SIG-M5 (cell line): ENCODE results near the gene SERPINI1.

ENCODE experiments used
- DNase-seq: peaks from one replicate; lab custom pipeline; 2025; lab: John Stamatoyannopoulos, UW

Gene SERPINI1, protein sequence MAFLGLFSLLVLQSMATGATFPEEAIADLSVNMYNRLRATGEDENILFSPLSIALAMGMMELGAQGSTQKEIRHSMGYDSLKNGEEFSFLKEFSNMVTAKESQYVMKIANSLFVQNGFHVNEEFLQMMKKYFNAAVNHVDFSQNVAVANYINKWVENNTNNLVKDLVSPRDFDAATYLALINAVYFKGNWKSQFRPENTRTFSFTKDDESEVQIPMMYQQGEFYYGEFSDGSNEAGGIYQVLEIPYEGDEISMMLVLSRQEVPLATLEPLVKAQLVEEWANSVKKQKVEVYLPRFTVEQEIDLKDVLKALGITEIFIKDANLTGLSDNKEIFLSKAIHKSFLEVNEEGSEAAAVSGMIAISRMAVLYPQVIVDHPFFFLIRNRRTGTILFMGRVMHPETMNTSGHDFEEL

DNA sequence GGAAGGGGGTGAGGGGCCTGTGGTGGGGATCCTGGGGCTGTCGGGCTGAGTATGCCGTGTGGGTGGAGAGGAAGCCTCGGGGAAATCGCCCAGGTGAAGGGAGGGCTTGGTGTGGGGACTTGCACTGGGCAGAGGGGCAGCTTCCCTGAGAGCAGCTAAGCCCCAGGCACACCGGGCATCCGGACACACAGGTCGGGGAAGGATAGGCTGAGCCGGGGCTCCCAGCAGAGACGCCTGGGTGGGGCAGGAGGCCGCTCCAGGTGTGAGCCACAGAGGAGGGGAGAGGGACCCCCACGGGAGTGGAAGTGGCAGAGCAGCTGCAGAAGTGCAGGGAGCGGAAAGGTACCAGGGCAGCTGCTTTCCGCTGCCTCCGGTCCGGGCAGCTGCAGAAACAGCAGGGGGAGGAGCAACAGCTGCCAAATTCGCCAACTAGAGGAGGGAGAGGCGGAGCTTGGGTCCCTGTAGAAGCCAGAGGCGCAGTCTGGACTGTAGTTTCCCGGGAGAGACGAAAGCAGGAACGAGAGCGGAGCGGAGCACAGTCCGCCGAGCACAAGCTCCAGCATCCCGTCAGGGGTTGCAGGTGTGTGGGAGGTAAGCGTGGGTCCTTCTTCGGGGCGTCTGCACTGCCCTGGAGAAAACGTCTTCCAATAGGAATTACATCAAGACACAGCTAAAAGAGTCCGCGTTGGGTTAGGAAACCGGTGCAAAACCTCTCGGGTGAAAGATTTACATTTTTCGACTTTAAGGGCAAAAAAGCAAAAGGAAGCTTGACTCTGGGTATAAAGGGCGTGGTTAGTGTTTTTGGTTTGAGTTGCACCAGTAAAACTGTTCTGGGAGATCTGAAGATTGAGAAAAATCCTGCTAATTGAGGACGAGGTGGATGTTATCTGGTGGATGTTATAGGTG lies at the start of gene SERPINI1:
TSS of gene SERPINI1 (plus strand) at position 489 of the 906 bp plus-strand sequence. CDS start 53,408 bp downstream, outside the sequence.
- DNase-seq, result peak; percentile 83

DNA sequence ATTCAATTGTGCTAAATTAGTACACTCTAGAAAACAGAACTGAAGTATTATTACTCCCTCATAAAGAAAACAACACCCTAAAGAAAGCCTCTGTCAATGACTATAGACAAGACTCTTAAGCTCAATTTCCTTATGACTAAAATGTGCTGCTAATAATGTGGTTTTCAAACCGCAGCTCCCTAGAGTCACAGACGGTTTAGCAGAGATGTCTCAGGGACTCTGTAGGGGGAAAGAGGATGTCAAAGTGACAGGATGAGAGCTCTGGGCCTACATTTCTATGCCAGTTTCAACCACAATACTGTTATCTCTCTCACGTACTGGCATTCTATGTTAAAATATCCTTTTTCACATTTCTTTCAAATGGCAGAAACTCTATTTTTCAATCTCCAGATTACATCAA lies 44.2 kb upstream of the SERPINI1 start:
- DNase-seq, result no peak

DNA sequence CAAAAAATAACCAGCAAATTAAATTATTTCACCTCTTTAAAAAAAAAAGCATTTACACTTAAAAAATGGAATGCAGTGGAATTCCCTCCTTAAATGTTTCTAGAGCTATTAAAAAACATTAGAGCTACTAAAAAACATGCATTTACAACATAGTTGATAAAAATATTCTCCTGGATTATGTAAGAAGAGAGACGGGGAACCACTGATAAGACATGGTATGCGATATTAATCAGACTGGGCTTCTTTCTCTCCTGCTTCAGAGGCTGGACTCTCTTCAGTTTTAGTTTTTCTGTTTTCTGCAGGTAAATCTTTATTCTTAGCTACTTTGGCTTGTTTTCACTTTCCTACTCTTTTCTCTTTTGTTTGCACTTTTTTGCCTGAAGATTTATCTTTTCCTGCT lies 41.4 kb upstream of the SERPINI1 start:
- DNase-seq, result no peak

DNA sequence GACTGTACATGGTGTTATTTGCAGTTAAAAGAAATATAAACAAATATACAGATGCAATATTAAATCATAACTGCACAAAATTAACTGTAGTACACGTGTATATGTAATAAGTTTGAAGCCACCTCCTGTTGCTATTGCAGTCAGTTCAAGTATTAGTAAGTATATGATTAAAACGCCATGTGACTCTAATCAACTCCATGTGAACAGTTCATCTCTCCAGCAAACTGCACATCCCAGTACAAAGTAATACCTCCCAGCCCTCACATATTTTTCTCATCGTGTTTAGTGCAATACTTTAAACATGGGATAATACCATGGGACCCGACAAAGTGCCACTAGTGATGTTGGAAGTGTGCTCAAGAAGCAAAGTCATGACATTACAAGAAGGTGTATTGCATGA lies 35.5 kb upstream of the SERPINI1 start:
- DNase-seq, result no peak

DNA sequence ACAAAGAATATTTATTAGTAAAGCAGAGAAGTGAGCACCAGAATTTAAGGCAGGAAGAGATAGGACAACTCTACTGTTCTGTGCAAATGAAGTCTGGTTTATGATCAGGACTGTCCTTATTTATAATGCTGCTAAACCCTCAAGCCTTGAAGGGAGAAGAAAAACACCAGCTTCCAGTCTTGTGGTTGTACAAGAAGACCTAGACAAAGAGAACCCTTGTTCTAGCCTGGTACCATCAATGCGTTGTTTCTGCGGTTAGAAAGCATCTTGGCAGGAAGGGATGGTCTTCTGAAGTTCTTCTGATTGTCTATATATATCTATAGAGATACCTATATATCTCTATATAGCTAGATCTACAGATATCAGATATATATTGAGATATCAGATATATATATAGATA lies 34.6 kb upstream of the SERPINI1 start:
- DNase-seq, result no peak

DNA sequence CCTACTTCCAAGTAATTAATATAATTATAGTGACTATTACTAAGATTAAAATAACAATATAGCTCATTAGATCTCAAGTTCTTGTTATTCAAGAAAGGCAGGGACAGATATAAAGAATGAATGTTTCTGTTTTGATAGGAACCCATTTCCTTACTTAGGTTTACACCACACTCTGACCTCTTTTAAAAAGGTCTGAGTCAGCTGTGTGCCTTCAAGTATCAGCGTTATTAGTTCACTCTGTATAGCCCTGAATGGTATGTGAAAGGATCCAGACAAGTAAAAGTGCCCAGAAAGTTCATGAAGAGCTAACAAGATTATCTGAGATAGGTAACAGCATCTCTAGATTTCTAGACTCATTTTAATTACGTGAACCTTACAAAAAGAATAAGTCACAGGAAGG lies 29.7 kb upstream of the SERPINI1 start:
- no peak for DNase-seq

DNA sequence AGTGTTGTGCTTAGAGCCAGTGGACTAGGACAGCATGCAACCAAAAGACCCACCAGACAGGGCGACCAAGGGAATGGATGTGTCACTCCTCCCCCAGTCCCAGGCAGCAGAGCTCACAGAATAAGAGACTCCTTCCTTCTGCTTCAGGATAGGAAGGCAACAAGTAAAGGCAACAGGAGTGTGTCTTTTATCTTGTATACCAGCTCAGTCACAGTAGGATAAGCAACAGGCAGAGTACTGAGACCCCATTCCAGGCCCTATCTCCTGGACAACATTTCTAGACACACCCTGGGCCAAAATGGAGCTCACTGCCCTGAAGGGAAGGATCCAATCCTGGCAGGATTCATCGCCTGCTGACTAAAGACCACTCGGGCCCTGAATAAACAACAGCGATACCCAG lies 25.8 kb upstream of the SERPINI1 start:
- no peak for DNase-seq

DNA sequence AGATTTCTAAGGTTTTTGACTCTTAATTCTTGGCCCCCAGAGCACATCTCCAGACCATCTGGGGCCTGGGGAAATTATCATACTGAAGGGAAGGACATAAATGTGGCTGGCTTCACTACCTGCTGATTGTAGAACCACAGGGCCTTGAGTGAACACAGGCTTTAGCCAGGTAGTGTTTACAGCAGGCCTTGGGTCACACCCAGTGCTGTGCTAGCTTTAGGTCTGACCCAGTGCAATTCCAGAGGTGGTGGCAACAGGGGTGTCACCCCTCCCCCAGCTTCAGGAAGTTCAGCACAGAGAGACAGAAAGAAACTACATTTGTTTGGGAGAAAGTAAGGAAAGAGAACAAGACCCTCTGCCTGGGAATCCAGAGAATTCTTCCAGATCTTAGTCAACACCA lies 25.0 kb upstream of the SERPINI1 start:
- DNase-seq, result no peak

DNA sequence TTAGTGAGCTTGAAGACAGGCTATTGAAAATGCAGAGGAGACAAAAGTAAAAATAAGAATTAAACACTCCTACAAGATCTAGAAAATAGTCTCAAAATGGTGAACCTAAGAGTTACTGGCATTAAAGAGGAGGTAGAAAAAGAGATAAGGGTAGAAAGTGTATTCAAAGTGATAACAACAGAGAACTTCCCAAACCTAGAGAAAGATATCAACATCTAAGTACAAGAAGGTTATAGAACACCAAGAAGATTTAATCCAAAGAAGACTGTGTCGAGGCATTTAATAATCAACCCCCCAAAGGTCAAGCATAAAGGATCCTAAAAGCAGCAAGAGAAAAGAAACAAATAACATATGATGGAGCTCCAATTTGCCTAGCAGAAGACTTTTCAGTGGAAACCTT lies 24.1 kb upstream of the SERPINI1 start:
- no peak for DNase-seq

DNA sequence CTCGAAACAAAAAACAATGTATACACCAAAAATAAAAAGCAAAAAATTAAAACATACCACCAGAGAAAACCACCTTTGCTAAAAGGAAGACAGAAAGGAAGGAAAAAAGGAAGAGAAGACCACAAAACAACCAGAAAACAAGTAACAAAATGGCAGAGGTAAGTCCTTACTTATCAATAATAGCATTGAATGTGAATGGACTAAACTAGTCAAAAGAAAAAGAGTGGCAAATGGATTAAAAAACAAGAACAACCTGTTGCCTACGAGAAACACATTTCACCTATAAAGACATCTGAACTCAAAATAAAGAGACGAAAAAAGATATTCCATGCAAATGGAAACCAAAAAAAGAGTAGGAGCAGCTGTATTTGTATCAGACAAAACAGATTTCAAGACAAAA lies 23.1 kb upstream of the SERPINI1 start:
- DNase-seq, result no peak

DNA sequence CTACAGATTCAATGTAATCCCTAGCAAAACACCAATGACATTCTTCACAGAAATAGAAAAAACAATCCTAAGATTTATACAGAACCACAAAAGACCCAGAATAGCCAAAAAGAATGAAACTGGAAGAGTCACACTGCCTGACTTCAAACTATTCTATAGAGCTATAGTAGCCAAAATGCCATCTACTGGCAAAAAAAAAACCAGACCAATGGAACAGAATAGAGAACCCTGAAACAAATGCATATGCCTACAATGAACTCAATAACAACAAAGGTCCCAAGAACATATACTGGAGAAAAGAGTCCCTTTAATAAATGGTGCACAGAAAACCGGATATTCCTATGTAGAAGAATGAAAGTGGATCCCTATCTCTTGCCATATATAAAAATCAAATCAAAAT lies 20.6 kb upstream of the SERPINI1 start:
- no peak for DNase-seq

DNA sequence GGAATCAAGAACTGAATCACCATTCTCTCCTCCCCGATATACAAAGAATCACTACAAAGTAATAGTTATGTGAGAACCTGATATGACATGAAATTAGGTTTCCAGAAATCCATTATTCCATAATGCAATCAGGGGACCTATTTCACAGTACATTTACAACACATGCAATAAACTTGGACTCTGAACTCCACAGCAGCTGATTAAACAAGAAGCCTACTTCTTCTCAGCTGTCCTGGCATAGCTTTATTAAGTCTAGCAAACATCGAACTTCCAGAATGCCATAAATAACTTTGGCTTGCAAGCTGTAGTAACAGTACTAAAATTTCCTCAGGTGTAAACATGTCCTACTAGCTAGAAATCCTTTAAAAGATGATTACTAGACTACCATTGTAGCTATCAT lies 18.6 kb upstream of the SERPINI1 start:
- no peak for DNase-seq

DNA sequence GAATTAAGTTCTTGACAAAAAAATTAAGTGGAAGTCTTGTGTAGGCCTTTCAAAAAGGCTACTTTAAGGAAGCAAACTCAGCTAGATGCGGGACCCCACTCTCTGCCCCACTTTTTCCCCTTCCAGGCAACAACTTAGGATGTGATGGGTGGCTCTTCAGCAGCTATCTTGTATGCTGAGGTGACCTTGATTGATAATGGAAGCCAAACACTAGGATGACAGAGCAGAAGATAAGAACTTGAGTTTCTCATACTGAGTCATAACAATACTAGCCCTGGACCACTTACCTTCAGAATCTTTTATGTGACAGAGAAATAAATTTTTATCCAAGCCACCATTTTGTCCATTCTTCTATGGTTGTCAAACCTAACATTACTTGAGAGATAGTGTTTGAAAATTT lies 16.9 kb upstream of the SERPINI1 start:
- DNase-seq, result no peak

DNA sequence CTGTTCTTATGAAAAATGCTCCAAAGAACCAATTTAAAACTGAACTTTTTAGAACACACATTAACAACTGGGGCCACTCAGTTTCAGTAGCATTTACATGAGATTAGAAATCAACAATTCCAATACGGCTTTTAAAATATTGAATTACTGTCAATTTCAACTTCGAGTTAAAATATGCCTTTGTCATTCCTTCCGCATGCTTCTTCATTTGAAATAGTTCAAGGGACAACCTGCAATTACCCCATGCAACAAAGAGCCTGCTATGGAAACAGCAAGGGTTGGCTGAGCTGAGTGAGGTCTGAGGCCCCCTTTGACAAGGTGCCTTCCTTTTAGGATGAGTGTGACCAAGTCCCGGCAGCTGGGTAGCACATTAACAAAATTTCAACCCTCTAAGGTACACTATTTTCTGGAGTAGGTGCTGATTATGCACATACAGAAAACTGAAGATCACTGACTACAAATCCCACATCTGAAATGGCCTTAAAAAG lies 12.5 kb upstream of the SERPINI1 start:
- DNase-seq, result no peak

DNA sequence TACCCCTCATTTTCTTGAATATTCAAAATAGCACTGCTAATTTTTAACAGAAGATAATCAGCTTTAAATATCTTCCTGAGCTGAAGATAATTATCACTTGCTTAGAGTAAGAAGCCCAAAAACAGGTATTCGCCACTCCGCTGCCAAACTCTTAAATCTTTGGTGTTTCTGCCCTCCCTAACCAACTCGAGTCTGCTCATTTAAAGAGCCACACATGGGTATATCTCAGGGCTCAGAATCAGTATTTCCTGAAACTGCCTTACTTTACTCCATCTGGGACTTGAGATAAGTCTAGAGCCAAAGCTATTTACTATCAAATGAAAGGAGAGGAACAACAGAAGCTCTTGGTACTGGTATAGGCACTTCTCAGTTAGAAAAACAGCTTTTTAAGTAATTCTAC lies 11.6 kb upstream of the SERPINI1 start:
- no peak for DNase-seq

DNA sequence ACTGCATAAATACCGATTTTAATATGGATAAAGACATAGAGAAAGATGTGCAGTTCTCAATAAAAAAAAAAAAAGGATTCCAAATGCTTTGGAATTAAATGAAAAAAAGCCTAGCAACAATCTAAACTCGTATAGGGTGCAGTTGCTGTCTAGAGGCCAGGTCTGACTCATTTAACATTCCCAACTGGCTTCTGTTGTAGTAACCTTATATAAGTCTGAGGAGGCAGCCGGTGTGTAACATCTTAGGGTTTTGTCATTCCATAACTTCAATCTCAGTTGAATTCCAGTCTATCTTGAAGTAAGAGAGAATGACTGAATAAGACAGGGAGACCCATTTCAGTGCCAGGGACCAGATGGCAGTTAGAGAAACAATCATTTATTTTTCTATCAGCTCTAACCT lies 7.3 kb upstream of the SERPINI1 start:
- no peak for DNase-seq

DNA sequence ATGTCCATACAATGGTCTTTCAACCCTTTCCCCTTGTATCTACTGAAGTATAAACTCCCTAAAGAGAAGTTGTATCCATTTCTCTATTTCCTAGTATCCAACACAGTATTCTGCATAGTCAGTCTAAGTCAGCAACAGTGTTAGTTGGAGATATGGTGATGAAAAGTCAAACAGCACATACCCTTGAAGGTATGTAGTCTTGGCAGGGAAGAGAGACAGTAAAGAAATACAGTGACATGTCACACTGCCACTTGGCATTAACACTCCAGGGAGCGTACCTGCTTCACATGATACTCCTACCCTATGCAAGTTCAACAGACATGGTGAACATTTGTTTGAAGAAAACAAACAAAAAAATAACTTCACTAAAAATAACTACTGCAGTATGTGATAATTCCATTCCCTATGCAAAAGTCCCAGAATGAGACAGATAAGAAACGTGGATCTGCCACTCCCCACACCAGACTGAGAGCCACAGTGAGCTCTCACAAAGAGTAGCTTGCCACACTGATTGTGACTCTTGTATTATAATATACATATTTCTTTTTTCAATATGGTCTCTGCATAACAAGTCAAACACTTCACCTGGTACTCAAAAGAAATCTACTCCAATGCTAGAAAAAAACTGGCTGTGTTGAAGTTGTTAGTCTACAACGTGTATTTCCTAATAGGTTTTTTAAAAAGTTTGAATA lies 6.7 kb upstream of the SERPINI1 start:
- no peak for DNase-seq

DNA sequence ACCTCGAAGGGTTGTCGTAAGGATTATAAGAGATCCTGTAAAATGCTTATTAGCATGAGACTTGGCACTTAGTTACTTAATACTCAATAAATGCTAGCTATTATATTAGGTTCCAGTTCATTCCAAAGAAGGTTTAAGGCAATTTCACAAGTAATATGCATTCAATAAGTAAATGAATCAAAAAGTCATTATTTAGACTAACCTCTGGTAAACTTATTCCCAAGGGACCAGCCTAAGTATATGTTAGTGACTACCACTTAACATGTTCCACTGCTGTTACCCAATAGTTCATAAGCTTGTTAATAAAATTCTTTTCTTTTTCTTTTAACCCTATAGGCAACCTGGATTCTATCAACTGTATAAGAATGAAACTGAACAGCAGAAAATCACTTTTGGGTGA lies 5.9 kb upstream of the SERPINI1 start:
- no peak for DNase-seq

DNA sequence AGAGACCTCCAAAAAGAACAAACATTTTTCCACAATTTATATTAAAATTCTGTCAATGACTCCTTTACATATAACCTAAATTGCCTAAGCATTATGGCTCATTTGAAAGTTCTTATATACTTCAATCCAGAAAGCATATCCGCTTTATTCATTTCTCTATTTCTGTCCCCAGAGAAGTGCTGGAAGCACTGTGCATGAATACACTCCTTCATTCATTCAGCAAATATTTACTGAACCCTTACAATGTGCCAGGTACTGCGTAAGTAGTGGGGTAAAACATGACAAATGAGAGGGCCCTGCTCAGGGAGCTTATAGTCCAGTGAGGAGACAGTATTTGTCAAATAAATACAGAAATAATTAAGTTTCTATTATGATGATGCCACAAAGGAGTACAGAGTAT lies 4.1 kb upstream of the SERPINI1 start:
- no peak for DNase-seq

DNA sequence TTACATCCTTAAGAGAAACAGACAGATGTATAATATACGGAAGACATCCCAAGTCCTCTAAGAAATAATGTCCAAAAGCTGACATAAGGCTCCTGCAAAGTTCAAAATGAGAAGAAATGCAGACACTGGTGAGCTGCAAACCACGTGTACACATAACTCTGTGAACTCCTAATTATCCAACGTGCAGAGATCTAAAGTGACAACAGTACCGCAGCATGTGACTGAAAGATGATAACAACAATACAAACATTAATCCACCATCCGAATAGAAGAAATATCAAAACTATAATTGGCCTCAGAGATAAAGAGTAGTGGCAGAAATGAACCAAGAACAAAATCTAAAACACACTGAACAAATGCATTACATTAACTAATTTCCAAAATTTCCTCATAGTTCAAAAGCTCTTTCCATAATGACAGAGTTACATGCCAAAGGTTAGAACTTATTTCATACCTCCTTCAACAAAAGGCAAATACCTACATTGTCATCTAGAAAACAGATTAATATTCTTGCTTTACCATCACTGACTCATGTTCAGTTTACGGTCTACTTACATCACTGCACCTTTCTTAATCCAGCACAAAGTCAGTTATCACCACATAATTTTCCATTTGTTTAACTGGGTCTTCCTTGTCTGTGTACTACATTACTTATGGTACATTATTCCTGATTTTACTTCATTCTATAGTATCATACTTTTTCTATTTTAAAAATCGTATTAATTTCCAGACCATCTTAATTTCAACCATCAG lies 3.0 kb upstream of the SERPINI1 start:
- no peak for DNase-seq

DNA sequence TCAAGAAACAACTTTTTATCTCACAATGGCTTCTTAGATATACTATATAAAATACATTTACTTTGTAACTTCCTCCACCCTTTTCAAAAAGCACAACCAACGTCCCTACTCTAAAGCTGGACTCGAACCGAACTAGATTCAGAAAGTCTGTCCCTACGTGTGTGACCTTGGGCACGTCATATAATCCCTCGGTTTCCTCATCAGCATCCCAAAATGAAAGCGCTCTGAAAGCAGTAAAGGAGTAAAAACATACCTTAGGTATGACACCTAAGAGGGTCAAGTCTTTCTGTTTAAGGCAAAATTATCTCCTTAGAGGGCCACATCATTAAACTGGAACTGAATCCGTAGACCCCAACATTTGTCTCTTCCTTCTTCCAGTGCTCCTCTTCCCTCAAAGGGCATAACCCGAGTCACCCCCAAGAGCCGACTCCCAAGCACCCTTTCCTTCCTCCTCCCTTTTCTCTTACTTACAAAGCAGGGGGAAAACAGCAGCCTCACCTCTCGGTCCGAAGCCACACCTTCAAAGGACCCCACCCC lies 1.5 kb upstream of the SERPINI1 start:
- DNase-seq, result no peak
